ENCODE measurements around the gene LGR6.

The LGR6 gene

DNA sequence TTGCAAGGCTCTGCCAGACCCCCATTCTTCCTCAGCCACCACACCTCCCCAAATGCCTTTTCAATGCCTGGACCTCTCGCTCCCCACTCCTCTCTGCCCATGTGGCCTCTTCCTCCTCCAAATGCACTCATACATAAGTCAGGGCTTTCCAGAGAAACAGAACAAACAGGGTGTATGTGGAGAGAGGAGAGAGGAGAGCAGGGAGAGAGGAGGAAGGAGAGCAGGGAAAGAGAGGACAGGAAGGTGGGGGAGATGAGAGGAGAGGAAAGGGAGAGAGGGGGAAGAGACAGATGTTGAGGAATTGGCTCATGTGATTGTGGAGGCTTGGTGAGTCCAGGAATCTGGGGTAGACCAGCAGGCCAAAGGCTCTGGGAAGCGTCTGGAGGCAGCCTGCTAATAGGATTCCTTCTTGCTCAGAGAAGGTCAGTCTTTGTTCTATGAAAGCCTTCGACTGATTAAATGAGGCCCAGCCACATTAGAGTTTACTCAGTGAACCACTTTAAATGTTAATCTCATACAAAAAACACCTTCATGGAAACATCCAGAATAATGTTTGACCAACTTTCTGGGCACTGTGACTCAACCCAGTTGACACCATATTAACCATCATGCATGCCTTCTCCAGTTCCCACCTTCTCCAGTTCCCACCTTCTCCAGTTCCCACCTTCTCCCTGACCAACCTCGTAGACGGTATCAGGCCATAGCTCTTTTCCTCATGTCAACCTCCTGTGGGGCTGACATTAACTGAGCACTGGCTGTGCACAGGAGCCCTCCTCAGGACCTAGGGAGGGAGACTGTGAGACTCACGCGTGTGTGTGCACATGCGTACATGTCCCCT is 11.3 kb upstream of the LGR6 start:
- H2BK120ac ChIP-seq (ENCODE audit: insufficient read depth, low read length, poor library complexity) = no peak overlapping the region
- no peaks in the 10 kb centered on the region for H3K36me3 ChIP-seq (ENCODE audit: control insufficient read depth in 1 of 2, insufficient read depth in 2 of 2, low read length in 2 of 2)
- DNase-seq = no peak
- H2AK5ac ChIP-seq (ENCODE audit: low read length) = no peak overlapping the region
- H3K23ac ChIP-seq (ENCODE audit: low read length) = no peak overlapping the region
- no peak overlapping the region for H3K18ac ChIP-seq (ENCODE audit: low read length)
- no peak overlapping the region for H3K4me3 ChIP-seq (ENCODE audit: low read depth, low read length)
- no peak overlapping the region for H3K4me2 ChIP-seq (ENCODE audit: low read length)
- no peak overlapping the region for H3K9ac ChIP-seq (ENCODE audit: low read length)
- H2AFZ ChIP-seq (ENCODE audit: insufficient read depth, low read length, poor library complexity) = no peak overlapping the region
- H3K79me2 ChIP-seq (ENCODE audit: control insufficient read depth, insufficient read depth, low read length, poor library complexity) = no peaks in the 10 kb centered on the region
- H4K12ac ChIP-seq (ENCODE audit: low read depth, low read length) = no peak overlapping the region
- H3K27ac ChIP-seq (ENCODE audit: low read depth, low read length) = no peak overlapping the region
- H3K9me3 ChIP-seq (ENCODE audit: insufficient read depth, low read depth, low read length) = peaks cover 3% of the 10 kb centered on the region
- H4K91ac ChIP-seq (ENCODE audit: low read depth, low read length) = no peak overlapping the region
- H4K8ac ChIP-seq (ENCODE audit: low read depth, low read length) = no peak overlapping the region
- H2BK12ac ChIP-seq (ENCODE audit: low read length) = no peak overlapping the region
- H3K79me1 ChIP-seq (ENCODE audit: low read length) = no peaks in the 10 kb centered on the region
- no peaks in the 10 kb centered on the region for H3K27me3 ChIP-seq (ENCODE audit: insufficient read depth, low read length)
- WGBS (ENCODE audit: extremely low coverage, insufficient coverage, insufficient read length) = no CpG with 5 or more reads among the region's 8 CpGs
- no peak overlapping the region for H3K4ac ChIP-seq (ENCODE audit: low read depth, low read length)
- peaks cover 0 to 3% of the 10 kb centered on the region in 2 experiments for H3K4me1 ChIP-seq (ENCODE audit: control insufficient read depth in 1 of 2, insufficient read depth in 2 of 2, low read length in 2 of 2)
- H2BK5ac ChIP-seq (ENCODE audit: low read depth, low read length, poor library complexity) = no peak overlapping the region
- no peak overlapping the region for H3K14ac ChIP-seq (ENCODE audit: low read length)

DNA sequence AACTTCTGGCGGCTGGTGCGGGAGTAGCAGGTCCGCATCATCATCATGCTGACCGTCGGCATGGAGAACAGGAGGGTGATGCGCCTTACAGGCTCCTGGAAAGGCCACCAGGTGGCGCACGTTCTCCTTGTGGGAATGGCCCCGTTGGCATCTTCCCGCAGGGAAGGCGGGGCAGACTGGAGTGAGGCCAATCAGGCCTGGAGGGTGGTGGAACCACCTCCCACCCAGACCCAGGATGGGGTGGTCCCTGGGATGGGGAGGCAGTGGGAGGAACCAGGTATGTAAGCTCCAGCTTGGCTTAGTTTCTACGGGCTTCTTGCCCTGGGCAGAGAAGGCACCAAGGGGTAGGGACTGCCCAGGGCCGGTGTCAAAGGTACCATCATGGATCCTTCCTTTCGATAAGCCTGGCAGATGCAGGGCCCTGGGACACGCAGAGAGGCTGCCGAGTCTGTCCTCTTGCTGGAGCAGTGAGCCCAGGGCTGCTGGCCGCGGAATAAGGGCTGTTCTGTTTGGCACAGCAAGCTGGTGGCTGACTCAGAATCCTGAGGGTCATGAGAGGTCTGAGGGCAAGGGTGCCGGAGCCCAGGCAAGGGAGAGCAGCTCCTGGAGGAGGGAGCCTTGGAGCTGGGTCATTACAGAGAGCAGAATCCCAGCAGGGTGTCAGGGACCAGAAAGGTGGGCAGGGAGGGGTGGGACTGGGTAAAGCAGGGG is 8.7 kb upstream of the LGR6 start:
- no peaks in the 10 kb centered on the region for H3K36me3 ChIP-seq (ENCODE audit: control insufficient read depth in 1 of 2, insufficient read depth in 2 of 2, low read length in 2 of 2)
- no peaks in the 10 kb centered on the region for H3K9me3 ChIP-seq (ENCODE audit: insufficient read depth, low read depth, low read length)
- no peak overlapping the region for H3K27ac ChIP-seq (ENCODE audit: low read depth, low read length)
- peaks cover 0 to 3% of the 10 kb centered on the region in 2 experiments for H3K4me1 ChIP-seq (ENCODE audit: control insufficient read depth in 1 of 2, insufficient read depth in 2 of 2, low read length in 2 of 2)
- no peaks in the 10 kb centered on the region for H3K79me1 ChIP-seq (ENCODE audit: low read length)
- H3K14ac ChIP-seq (ENCODE audit: low read length) = no peak overlapping the region
- no peak overlapping the region for H2BK12ac ChIP-seq (ENCODE audit: low read length)
- H4K91ac ChIP-seq (ENCODE audit: low read depth, low read length) = no peak overlapping the region
- H3K27me3 ChIP-seq (ENCODE audit: insufficient read depth, low read length) = no peaks in the 10 kb centered on the region
- no peak overlapping the region for H2BK5ac ChIP-seq (ENCODE audit: low read depth, low read length, poor library complexity)
- H2AK5ac ChIP-seq (ENCODE audit: low read length) = no peak overlapping the region
- H3K4me2 ChIP-seq (ENCODE audit: low read length) = no peak overlapping the region
- H4K12ac ChIP-seq (ENCODE audit: low read depth, low read length) = no peak overlapping the region
- H2BK120ac ChIP-seq (ENCODE audit: insufficient read depth, low read length, poor library complexity) = no peak overlapping the region
- no peak overlapping the region for H3K9ac ChIP-seq (ENCODE audit: low read length)
- no peak overlapping the region for H3K23ac ChIP-seq (ENCODE audit: low read length)
- no peak overlapping the region for H3K18ac ChIP-seq (ENCODE audit: low read length)
- DNase-seq = peak; percentile 85 to 96
- H4K8ac ChIP-seq (ENCODE audit: low read depth, low read length) = no peak overlapping the region
- no peaks in the 10 kb centered on the region for H3K79me2 ChIP-seq (ENCODE audit: control insufficient read depth, insufficient read depth, low read length, poor library complexity)
- H3K4me3 ChIP-seq (ENCODE audit: low read depth, low read length) = no peak overlapping the region
- no peak overlapping the region for H2AFZ ChIP-seq (ENCODE audit: insufficient read depth, low read length, poor library complexity)
- WGBS (ENCODE audit: extremely low coverage, insufficient coverage, insufficient read length) = no CpG with 5 or more reads among the region's 19 CpGs
- H3K4ac ChIP-seq (ENCODE audit: low read depth, low read length) = no peak overlapping the region

DNA sequence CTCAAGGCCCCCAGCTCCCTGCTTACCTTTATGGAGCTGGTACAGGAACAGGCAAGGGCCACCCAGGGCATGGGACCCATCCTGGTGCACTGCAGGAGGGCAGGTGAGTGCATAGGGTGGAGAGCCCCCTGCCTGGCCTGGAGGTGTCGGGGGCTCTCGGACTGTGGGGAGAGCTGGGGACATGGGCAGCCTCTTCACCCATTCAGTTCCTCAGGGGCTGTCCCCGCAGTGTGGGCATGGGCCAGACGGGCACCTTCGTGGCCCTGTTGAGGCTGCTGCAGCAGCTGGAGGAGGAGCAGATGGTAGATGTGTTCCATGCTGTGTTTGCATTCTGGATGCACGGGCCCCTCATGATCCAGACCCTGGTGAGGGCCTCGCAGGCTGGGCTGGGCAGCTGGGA is 7.3 kb upstream of the LGR6 start:
- peaks cover 0 to 3% of the 10 kb centered on the region in 2 experiments for H3K4me1 ChIP-seq (ENCODE audit: control insufficient read depth in 1 of 2, insufficient read depth in 2 of 2, low read length in 2 of 2)
- H2AK5ac ChIP-seq (ENCODE audit: low read length) = no peak overlapping the region
- H3K14ac ChIP-seq (ENCODE audit: low read length) = no peak overlapping the region
- no peak overlapping the region for H4K8ac ChIP-seq (ENCODE audit: low read depth, low read length)
- H2BK5ac ChIP-seq (ENCODE audit: low read depth, low read length, poor library complexity) = no peak overlapping the region
- H2AFZ ChIP-seq (ENCODE audit: insufficient read depth, low read length, poor library complexity) = no peak overlapping the region
- DNase-seq = no peak
- no peaks in the 10 kb centered on the region for H3K79me1 ChIP-seq (ENCODE audit: low read length)
- H3K18ac ChIP-seq (ENCODE audit: low read length) = no peak overlapping the region
- no peaks in the 10 kb centered on the region for H3K9me3 ChIP-seq (ENCODE audit: insufficient read depth, low read depth, low read length)
- H3K4ac ChIP-seq (ENCODE audit: low read depth, low read length) = no peak overlapping the region
- H3K9ac ChIP-seq (ENCODE audit: low read length) = no peak overlapping the region
- H3K27me3 ChIP-seq (ENCODE audit: insufficient read depth, low read length) = no peaks in the 10 kb centered on the region
- H2BK12ac ChIP-seq (ENCODE audit: low read length) = no peak overlapping the region
- no peak overlapping the region for H4K91ac ChIP-seq (ENCODE audit: low read depth, low read length)
- no CpG with 5 or more reads among the region's 7 CpGs for WGBS (ENCODE audit: extremely low coverage, insufficient coverage, insufficient read length)
- no peaks in the 10 kb centered on the region for H3K36me3 ChIP-seq (ENCODE audit: control insufficient read depth in 1 of 2, insufficient read depth in 2 of 2, low read length in 2 of 2)
- H2BK120ac ChIP-seq (ENCODE audit: insufficient read depth, low read length, poor library complexity) = no peak overlapping the region
- H3K27ac ChIP-seq (ENCODE audit: low read depth, low read length) = no peak overlapping the region
- no peak overlapping the region for H4K12ac ChIP-seq (ENCODE audit: low read depth, low read length)
- no peak overlapping the region for H3K23ac ChIP-seq (ENCODE audit: low read length)
- H3K79me2 ChIP-seq (ENCODE audit: control insufficient read depth, insufficient read depth, low read length, poor library complexity) = no peaks in the 10 kb centered on the region
- H3K4me3 ChIP-seq (ENCODE audit: low read depth, low read length) = no peak overlapping the region
- no peak overlapping the region for H3K4me2 ChIP-seq (ENCODE audit: low read length)

DNA sequence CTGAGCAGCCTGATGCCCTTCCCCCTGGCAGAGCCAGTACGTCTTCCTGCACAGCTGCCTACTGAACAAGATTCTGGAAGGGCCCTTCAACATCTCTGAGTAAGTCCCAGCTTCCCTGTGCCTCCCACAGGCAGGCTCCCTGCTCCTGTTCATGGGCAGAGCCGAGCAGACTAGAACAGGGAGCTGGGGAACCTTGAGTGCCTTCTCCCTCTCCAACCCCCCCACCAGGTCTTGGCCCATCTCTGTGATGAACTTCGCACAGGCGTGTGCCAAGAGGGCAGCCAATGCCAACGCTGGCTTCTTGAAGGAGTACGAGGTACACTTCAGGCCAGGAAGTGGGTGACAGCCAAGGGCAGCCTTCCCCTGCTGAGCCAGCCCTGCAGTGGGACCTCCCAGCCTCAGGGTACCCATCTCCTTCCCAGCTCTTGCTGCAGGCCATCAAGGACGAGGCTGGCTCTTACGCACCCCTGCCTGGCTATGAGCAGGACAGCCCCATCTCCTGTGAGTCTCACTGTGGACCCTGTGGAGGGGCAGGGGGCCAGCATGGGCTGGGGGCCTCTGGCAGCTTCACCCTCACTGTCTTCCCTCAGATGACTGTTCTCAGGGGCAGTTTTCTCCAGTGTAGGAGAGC is 6.4 kb upstream of the LGR6 start:
- no peak overlapping the region for H4K91ac ChIP-seq (ENCODE audit: low read depth, low read length)
- H3K18ac ChIP-seq (ENCODE audit: low read length) = no peak overlapping the region
- no peak overlapping the region for H2BK120ac ChIP-seq (ENCODE audit: insufficient read depth, low read length, poor library complexity)
- no peak overlapping the region for H2AFZ ChIP-seq (ENCODE audit: insufficient read depth, low read length, poor library complexity)
- no peak overlapping the region for H4K8ac ChIP-seq (ENCODE audit: low read depth, low read length)
- no peak overlapping the region for H3K27ac ChIP-seq (ENCODE audit: low read depth, low read length)
- H3K9me3 ChIP-seq (ENCODE audit: insufficient read depth, low read depth, low read length) = no peaks in the 10 kb centered on the region
- H3K79me2 ChIP-seq (ENCODE audit: control insufficient read depth, insufficient read depth, low read length, poor library complexity) = no peaks in the 10 kb centered on the region
- no peak overlapping the region for H2BK5ac ChIP-seq (ENCODE audit: low read depth, low read length, poor library complexity)
- no peak overlapping the region for H2BK12ac ChIP-seq (ENCODE audit: low read length)
- no peak overlapping the region for H4K12ac ChIP-seq (ENCODE audit: low read depth, low read length)
- WGBS (ENCODE audit: extremely low coverage, insufficient coverage, insufficient read length) = no CpG with 5 or more reads among the region's 8 CpGs
- H3K27me3 ChIP-seq (ENCODE audit: insufficient read depth, low read length) = no peaks in the 10 kb centered on the region
- H2AK5ac ChIP-seq (ENCODE audit: low read length) = no peak overlapping the region
- DNase-seq = no peak
- H3K4me2 ChIP-seq (ENCODE audit: low read length) = no peak overlapping the region
- H3K9ac ChIP-seq (ENCODE audit: low read length) = no peak overlapping the region
- H3K36me3 ChIP-seq (ENCODE audit: control insufficient read depth in 1 of 2, insufficient read depth in 2 of 2, low read length in 2 of 2) = no peaks in the 10 kb centered on the region
- no peak overlapping the region for H3K14ac ChIP-seq (ENCODE audit: low read length)
- H3K79me1 ChIP-seq (ENCODE audit: low read length) = no peaks in the 10 kb centered on the region
- H3K4me1 ChIP-seq (ENCODE audit: control insufficient read depth in 1 of 2, insufficient read depth in 2 of 2, low read length in 2 of 2) = peaks cover 0 to 3% of the 10 kb centered on the region in 2 experiments
- H3K4ac ChIP-seq (ENCODE audit: low read depth, low read length) = no peak overlapping the region
- no peak overlapping the region for H3K4me3 ChIP-seq (ENCODE audit: low read depth, low read length)
- no peak overlapping the region for H3K23ac ChIP-seq (ENCODE audit: low read length)

Measured in trophoblast cell (in vitro differentiated cells and primary cell).